Liver (tissue), 3 donors: ENCODE measurements around the gene RASGRF2.

Experiments
- EGR1 ChIP-seq, 2 donors: IDR thresholded peaks; 2 replicates each; pipeline ENCODE4 v1.6.1; 2016 to 2018; ENCODE audit warnings: antibody characterized with exemption in 2 of 2, low read depth in 2 of 2
- GABPA ChIP-seq, 2 donors: IDR thresholded peaks in 1 of 2; conservative IDR thresholded peaks in 1 of 2; 2 replicates each; pipeline ENCODE4 v1.6.1; 2016; ENCODE audit warnings: antibody characterized with exemption in 2 of 2, mild to moderate bottlenecking in 1 of 2, moderate library complexity in 1 of 2
- HNF4A ChIP-seq, 2 donors: conservative IDR thresholded peaks; 2 replicates each; pipeline ENCODE4 v1.6.1; 2016; ENCODE audit warnings: antibody characterized with exemption in 2 of 2, mild to moderate bottlenecking in 2 of 2
- JUND ChIP-seq, 2 donors: IDR thresholded peaks; 2 replicates each; pipeline ENCODE4 v1.6.1; 2016; ENCODE audit warnings: antibody characterized with exemption in 2 of 2
- RAD21 ChIP-seq, 2 donors: IDR thresholded peaks; 2 replicates each; pipeline ENCODE4 v1.6.1; 2016; ENCODE audit warnings: antibody characterized with exemption in 2 of 2, mild to moderate bottlenecking in 2 of 2
- REST ChIP-seq: IDR thresholded peaks from 2 replicates; pipeline ENCODE4 v1.6.1; 2016; ENCODE audit warnings: antibody characterized with exemption, mild to moderate bottlenecking
- RXRA ChIP-seq, 2 donors: IDR thresholded peaks; 2 replicates each; pipeline ENCODE4 v1.6.1; 2017 to 2018; ENCODE audit warnings: antibody characterized with exemption in 2 of 2, mild to moderate bottlenecking in 1 of 2
- SP1 ChIP-seq: IDR thresholded peaks from 2 replicates; pipeline ENCODE4 v1.6.1; 2018; ENCODE audit warnings: antibody characterized with exemption, mild to moderate bottlenecking
- TAF1 ChIP-seq: conservative IDR thresholded peaks from 2 replicates; pipeline ENCODE4 v1.6.1; 2016; ENCODE audit warnings: antibody characterized with exemption, mild to moderate bottlenecking
- TF ChIP-seq, protein P1 (sequence below): fragments of 150-350 bp; IDR thresholded peaks from 2 replicates; pipeline ENCODE4 v1.5.1; 2017; ENCODE audit warnings: improper control_type of control experiment, low read depth, low read length; ENCODE audit not compliant: missing input control
- TF ChIP-seq, protein P2 (sequence below): IDR thresholded peaks from 2 replicates; pipeline ENCODE4 v1.6.1; 2016; ENCODE audit warnings: antibody characterized with exemption
- donor health status: healthy.
- donor health status: healthy.

- no peak for TF ChIP-seq SP1
- TF ChIP-seq HNF4A (conservative IDR thresholded peaks at IDR 0.05): no peak
- TF ChIP-seq, protein P1, sequence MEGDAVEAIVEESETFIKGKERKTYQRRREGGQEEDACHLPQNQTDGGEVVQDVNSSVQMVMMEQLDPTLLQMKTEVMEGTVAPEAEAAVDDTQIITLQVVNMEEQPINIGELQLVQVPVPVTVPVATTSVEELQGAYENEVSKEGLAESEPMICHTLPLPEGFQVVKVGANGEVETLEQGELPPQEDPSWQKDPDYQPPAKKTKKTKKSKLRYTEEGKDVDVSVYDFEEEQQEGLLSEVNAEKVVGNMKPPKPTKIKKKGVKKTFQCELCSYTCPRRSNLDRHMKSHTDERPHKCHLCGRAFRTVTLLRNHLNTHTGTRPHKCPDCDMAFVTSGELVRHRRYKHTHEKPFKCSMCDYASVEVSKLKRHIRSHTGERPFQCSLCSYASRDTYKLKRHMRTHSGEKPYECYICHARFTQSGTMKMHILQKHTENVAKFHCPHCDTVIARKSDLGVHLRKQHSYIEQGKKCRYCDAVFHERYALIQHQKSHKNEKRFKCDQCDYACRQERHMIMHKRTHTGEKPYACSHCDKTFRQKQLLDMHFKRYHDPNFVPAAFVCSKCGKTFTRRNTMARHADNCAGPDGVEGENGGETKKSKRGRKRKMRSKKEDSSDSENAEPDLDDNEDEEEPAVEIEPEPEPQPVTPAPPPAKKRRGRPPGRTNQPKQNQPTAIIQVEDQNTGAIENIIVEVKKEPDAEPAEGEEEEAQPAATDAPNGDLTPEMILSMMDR: no peak
- TF ChIP-seq TAF1: no peak
- no peak for TF ChIP-seq RXRA (IDR thresholded peaks at IDR 0.05)
- no peak for TF ChIP-seq REST
- TF ChIP-seq JUND (IDR thresholded peaks at IDR 0.05): no peak
- TF ChIP-seq EGR1 (IDR thresholded peaks at IDR 0.05; ENCODE audit: low read depth in 2 of 2): no peak
- no peak for TF ChIP-seq GABPA (IDR thresholded peaks at IDR 0.05 in 1 of 2, conservative IDR thresholded peaks at IDR 0.05 in 1 of 2)
- TF ChIP-seq, protein P2, sequence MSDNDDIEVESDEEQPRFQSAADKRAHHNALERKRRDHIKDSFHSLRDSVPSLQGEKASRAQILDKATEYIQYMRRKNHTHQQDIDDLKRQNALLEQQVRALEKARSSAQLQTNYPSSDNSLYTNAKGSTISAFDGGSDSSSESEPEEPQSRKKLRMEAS: no peak
- no peak for TF ChIP-seq RAD21 (IDR thresholded peaks at IDR 0.05)
These were observed 187.1 kb downstream of the RASGRF2 start for GRCh38 chr5:81147011-81147885.
